AML-193 (cell line): Measurements from ENCODE around the gene ACTN2.

Experiments used
- DNase-seq, 2 experiments: peaks; one replicate each; lab custom pipeline; 2025; lab: John Stamatoyannopoulos, UW

ACTN2 gene

DNA sequence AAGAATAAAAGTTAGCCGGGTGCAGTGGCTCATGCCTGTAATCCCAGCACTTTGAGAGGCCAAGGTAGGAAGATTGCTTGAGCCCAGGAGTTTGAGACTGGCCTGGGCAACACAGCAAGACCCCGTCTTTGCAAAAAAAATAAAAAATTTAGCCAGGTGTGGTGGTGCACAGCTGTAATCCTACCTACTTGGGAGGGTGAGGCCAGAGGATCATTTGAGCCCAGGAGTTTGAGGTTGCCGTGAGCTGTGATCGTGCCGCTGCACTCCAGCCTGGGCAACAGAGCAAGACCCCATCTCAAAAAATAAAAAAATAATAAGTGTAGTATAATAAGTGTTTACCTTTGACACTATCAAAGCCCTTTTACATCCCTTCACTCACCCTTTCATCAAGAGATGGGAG lies 5.0 kb downstream of the ACTN2 start:
- DNase-seq, result no peak

DNA sequence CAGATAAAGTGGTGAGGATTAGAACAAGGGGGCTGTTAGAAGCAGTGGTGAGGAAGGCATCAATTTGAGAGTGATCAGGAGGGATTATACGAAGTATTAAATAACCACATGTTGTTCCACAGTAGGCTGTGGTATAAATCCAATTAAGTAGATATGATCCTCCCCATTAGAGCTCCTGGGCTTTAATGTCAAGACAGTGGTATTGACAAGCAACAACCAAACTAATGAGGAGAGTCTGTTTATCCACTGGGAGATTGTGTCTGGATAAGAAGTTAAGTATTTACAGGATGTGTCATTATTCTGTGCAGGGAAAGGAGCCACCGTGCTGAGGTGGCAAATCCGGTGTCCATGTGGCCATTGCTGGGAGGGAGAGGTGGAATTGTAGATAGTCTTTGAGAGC lies 5.8 kb downstream of the ACTN2 start:
- no peak for DNase-seq

DNA sequence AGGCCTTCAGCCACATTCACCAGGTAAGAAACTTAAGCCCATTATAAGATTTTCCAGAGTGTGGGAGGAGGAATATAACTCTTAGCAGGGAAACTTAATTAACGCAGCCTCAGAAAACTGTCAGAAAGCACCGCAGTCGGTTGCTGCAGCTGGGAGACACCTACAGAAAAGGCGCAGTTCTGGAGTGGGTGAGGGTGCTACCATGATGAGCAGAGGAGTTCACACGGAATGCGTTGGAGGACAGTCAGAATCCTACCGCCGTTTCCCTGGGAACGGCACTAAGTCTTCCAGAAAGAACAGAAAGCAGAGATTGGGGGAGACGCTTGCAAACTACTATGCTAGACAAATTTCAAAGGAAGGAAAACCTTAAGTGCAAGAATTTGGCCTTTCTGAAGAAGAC lies 6.4 kb downstream of the ACTN2 start:
- DNase-seq, result no peak

DNA sequence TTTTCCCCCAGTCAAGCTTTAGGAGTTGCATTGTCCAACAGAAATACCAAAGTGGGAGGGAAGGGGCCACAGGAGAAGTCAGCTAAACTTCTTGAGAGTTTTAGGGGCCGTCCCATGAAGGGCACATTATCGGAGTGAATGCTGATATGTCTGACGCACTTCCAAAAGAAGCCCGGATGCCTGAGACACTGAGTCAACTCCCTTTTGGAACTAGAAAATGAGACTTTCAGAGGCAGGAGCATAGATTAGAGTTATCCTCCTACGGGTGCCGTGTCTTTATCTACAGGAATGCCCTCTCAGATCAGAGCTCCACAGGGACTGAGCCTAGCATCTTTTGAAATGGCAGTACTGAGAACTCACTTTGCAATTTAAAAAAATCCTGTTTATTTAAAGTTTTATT lies 13.1 kb downstream of the ACTN2 start:
- no peak for DNase-seq

DNA sequence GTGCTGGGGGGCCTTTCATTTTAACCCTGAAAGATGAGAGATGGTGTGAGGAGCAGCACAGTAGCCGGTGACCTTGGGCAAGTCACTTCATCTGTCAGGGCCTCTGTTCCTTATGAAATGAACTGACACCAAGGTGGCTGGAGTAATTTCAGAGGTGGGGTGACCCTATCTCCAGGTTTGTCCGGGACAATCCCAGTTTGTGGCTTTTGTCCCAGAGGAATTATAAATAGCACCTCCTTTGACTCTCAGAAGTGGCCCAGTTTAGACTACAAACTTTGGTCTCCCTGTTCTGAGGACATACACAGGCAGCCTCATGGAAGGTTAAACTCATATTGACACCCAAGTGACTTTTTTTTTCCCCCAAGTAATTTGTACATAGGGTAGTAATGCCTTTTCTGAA lies 14.6 kb downstream of the ACTN2 start:
- DNase-seq, result no peak

DNA sequence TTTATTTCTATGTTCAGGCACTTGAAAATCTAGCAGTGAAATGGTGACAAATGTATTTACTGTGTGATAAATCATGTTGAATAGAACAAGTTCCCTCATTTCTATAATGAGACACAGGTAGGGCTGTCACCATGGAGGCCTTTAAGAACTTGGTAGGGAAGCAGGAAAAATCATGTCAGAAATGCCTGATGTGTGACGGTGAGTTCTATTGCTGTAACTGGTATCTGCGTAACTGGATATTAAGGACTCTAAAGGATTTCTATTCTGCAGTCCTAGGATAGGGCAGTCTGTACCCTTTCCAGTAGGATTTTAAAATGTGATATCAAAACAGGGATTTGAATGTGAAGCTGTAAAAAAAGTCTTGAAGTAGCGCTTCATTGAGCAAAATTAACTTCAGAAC lies 15.5 kb downstream of the ACTN2 start:
- DNase-seq, result no peak

DNA sequence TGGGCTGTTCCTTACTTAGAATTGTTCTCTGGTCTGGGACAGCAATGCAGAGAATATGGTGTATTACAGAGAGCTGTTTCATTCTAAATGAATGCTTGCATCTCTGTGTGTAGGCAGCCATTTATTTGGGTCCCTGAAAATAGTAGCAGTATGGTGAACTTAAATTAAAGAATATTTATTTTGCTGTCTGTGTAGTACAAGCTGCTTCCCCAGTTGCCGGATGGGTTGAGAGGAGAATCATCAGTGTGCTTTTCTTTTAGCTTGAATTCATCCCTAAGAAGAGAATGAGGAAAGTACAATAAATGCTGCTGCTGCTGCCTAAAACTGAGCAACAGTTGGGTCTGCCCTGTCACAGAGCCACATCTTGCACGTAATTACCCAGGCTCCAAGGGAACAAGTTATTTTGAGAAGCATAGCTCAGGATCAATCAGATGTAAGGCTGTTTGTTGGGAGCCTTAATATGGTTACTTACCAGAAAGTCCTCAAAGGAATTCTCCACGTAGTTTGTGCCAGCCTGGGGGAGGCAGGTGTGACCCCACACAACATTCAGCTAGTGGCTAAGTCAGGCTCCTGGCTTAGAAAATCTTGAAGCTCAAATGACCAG lies 16.6 kb downstream of the ACTN2 start:
- DNase-seq, result no peak

DNA sequence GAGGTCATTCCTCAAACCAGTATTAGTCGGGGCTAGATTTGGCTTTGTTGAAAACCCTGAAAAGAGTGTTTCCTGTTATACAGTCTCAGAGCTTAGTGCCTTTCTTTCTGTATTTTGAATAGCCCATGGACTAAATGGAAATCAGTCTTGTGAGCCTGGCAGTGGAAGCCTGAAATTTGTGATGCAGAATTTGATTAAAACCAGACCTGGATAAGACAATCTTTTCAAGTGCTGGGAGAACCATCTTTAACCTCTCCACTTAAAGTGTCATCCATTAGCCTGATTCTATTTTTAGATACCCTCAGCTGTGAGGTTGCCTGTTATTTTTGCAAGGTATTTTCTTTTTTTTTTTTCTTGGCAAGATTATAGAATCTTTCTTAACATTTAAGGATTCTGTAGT lies 19.5 kb downstream of the ACTN2 start:
- no peak for DNase-seq

DNA sequence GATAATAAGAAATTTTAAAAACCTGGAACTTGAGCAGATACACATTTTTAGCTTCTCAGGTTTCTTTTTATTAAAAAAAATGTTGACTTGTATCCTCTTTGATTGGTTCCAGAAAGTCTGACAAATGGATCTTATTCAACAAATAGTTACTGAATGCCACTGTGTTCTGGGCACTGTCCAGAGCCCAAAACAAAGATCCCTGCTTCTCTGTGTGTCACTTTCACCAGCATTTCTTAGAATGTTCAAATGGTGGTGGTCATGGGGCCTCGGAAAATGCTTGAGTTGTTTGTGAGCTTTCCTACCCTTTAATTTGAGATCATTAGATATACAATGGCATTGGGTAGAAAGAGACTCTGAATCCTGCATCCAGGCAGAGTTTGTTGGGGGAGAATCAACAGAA lies 19.9 kb downstream of the ACTN2 start:
- DNase-seq, result no peak

DNA sequence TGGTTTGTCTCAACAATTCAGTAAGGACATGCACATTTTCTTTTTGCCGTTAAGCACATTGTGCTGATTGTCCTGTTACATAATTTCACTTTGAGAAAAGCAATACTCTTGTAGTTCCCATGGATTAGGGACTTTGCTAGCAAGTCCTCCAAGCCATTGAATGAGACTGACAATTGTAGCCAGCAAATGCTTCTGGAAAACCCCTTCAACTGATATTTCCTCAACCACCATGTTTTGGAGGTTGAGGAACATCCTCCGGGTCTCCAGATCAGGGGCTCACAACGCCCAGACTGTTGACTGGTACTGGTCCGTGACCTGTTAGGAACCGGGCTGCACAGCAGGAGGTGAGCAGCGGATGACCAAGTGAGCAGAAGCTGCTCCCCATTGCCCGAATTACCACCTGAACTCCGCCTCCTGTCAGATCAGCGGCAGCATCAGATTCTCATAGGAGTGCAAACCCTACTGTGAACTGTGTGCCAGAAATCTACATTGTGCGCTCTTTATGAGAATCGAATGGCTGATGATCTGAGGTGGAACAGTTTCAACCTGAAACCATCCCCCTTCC lies 24.1 kb downstream of the ACTN2 start:
- DNase-seq, result no peak

DNA sequence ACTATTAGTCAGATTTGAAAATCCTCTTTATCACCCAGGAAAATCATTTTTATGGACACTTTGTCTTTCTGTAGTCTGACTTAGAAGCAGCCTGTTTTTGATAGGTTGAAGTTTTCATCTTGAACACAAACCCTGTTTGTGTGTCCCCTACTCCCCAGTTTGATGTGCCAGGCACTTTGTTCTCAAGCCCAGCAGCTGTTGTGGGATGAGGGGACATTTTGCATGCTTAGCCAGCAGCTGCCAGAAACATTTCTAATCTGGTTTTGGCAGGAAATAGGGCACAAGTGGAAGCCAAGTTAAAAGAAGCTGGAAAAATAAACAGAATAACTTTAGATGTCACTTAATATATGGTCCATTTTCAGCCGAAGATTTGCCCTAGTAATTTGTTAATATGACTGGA lies 29.9 kb downstream of the ACTN2 start:
- no peak for DNase-seq

DNA sequence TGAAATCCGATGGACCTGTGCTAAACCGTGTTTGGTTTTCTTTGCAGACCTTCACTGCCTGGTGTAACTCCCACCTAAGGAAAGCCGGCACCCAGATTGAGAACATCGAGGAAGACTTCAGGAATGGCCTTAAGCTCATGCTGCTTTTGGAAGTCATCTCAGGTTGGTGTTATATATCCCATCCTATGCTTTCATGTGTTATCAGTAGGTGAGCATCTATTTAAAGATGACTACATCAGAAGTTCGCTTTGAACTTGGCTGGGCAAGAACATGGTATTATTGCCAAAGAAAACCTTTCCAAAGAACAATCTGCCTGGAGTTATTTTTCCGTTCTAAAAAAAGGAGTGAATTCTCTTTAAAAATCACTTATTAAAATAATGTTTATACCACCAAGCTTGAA lies 31.5 kb downstream of the ACTN2 start:
- DNase-seq, result no peak

DNA sequence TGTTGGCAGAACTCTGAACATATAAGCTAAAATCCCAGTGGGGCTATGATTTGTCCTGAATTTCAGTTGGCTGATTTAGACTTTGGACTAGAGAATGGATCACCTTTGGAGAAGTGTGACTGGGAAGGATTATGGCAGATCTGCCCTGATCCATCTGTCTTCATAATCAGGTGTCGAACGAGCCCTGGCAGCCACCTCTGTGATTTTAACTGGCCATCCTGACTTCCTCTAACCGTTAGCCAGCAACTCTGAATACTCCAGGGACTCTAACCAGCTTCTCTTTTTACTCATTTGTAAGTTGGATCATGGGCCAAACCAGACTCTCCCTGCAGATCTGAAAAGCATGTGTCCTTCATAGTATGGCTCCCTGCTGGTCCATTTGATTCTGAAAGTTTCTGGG lies 32.0 kb downstream of the ACTN2 start:
- DNase-seq, result no peak

DNA sequence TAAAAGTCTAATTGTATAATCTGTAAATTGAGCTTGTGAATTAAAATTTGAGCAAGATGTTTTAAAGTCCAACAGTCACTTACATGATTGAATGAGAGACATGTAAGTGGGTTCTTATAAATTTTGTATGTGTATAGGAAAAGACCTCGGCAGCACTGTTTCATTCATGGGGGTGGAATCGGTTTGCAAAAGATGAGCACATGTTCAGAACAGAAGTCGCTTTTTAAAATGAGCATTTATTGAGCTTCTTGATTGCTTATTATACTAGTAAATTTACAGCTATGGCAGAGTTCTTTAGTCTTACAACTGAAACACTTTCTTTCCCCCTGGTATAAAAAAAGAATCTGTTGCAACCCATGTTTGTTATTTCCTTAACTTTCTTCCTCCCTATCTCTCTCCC lies 33.9 kb downstream of the ACTN2 start:
- DNase-seq, result no peak

DNA sequence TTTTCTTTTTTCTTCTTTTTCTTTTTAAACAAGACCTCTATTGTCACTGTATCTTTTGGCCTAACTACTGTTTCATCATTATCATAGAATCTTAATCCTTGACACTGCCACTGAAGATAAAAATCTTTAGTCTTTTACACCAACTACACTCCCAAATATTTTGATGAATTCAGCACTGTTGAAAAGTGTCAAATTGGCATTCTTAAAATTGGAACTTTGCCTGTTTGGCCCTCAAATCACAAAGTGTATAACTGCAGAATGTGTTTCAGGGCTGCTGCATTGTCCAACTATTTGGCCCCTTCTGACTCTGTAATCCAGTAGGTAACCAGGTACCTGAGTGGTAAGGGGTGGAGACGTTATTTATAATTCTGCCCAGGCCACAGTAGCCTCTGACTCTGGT lies 34.3 kb downstream of the ACTN2 start:
- no peak for DNase-seq

DNA sequence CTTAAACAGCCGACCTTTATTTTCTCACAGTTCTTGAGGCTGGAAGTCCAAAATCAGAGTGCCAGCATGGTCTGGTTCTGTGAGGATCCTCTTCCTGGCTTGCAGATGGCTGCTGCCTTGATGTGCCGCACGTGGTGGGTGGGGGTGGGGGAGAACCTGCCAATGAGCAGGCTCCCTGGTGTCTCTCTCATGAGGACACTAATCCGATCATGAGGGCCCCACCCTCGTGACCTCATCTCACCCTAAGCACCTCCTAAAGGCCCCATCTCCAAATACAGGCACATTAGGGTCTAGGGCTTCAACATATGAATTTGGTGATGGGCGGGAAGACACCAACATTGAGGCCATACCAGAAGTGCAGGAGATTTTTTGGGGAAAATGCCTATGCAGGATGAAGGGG lies 37.8 kb downstream of the ACTN2 start:
- no peak for DNase-seq

DNA sequence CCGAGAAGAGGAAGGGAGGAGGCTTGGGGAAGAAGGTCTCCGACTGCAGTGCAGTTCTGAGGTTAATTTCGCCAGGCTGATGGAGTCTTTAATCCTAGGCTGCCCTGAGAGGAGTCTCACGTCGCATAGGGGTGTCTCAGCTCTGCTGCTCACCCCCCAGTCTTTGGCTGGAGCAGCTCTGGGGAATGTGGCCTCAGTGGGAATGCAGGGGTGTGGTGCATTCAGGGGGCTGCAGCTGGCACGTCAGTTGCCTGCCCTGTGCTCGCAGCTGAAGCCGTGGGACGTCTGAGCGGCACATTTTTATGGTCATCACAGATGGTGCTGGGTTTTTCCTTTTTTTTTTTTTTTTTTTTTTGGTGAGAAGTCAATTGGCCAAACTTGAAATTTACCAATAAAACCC lies 38.2 kb downstream of the ACTN2 start:
- no peak for DNase-seq

DNA sequence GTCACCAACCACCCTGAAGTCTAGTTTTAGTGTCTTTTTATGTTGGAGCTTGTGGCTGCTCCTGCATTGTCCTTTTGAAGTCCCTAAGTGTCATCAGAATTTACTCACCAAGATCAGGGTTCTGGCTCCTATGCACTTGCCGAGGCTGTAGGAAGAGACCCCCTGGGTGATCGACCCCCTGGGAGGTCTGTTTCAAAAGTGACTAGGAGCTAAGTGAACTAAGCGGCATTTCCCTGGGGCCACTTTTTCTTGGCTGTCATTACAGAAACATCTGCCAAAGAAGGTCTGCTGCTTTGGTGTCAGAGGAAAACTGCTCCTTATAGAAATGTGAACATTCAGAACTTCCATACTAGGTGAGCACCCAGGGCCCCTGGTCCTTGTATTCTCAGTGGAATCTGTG lies 39.4 kb downstream of the ACTN2 start:
- no peak for DNase-seq

DNA sequence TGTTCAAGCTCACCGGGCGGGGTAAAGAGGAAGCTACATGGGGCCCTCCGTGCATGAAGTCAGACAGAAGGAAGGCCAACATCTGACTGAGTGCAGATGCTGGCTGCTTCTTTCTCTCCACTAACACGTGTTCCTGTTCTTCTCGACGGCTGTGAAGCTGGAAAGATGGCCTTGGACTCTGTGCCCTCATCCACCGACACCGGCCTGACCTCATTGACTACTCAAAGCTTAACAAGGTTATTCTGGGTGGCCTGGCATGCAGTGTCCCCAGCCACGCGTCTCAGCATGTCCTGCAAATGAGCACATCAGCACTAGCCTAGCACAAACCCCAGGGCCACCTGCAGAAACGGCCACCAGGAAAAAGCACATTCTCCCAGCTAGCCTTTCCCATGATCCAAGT lies 41.2 kb downstream of the ACTN2 start:
- no peak for DNase-seq

DNA sequence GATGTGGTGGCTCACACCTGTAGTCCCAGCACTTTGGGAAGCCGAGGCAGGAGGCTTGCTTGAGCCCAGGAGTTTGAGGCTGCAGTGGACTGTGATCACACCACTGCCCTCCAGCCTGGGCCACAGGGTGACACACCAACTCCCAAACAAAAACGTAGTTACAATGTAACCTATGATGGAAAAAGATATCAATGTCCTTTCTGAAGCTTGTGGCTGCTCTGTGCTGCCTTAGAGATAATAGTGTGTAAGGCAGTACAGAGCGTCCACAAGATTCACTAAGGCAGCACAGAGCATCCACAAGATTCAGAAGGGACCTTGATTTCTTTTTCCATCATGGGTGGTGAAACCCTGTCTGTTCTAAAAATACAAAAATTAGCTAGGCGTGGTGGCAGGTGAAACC lies 42.5 kb downstream of the ACTN2 start:
- DNase-seq, result no peak

DNA sequence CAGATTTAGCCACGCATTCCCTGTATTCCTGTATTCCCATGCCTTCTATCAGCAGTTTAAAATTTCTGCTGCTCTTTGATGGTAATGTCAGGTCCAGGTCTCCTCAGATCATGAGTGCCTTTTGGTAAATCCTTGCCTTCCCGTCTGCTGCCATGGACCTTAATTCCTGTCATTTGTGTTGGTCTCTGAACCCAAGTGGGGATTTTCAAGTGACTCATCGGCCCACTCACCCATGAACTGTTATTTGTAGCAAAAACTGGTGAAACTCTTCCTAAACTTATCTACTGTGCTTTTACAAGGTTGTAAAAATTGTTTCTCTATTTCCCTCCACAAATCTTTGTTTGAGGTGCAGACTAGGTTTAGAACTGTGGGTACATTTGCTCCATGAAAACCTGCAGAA lies 47.4 kb downstream of the ACTN2 start:
- DNase-seq, result no peak

DNA sequence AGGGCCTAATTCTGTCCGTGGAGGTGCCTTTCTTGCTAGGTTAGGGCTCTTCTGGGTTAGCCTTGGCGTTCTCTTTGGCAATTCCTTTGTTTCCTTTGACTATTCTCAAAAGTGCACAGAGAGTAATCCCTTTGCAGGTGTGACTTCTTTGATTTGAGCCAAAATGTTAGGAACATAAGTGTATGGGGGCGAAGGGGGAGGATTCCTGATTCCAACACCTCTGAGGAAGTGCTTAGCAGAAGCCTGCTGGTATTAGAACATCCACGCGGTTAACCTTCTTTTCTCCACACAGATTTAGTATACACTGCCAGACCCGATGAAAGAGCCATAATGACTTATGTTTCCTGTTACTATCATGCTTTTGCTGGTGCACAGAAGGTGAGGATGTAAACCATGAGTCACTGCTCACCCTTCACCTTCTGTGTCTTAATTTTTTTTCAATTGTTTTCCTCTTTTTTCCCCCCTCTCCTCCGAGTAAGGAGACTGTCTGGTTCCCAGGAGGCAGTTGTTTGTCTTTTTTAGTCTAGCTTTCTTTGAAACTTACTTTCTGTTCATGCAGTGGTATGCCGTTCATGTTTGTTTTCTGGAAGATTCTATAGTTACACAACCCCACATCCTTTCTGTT lies 48.0 kb downstream of the ACTN2 start:
- no peak for DNase-seq

DNA sequence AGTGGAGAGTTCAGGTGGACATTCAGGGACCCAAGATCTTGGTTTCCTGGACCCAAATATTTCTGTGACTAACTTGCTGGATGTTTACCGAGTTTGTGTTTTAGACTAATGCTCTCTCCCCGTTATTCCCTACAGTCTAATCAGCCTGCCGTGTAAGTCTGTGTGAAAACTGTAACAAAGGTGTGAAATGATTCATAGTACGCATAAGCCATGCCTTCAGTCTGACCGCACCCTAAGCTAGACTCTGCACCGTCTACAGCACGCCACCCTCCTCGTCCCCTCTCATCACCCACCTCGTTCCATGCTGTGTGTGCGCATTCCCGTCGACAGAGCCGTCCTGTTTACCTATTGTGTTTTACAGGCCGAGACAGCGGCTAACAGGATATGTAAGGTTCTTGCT lies 50.5 kb downstream of the ACTN2 start:
- DNase-seq, result no peak

DNA sequence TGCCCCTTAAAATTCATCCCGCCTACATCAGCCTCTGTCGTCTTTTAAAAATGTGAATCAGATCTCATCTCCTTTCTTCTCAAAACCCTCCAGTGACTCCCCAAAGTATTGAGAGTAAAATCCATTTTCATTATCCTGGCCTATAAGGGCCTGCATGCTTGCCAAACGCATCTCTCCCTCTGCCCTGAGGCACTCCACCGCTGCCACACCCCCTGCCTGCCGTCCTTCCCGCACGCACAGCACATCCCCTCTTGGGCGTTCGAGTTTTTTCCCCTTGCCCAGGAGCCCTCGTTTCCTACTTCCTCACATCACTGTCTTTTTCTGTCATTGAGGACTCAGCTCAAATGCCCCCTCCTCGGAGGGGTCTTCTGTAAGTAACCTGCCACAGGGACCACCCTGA lies 55.5 kb downstream of the ACTN2 start:
- DNase-seq, result no peak
